GM19397 (cell line): ENCODE measurements around the gene GMDS.

ENCODE experiments used
- ATAC-seq: cut with Tn5 transposase; IDR thresholded peaks from one replicate; pipeline ENCODE4 v1.9.1; 2021; ENCODE audit warnings: mild to moderate bottlenecking, moderate library complexity; ENCODE audit not compliant: unreplicated experiment

GMDS gene

GRCh38 chr6:1612299-1612973, 633.0 kb downstream of the GMDS start:
- ATAC-seq, result no peak

GRCh38 chr6:1611572-1612298, 633.7 kb downstream of the GMDS start:
- no peak for ATAC-seq

- ATAC-seq, result no peak
These were observed 634.2 kb downstream of the GMDS start for GRCh38 chr6:1611322-1611571.

GRCh38 chr6:1610497-1611321, 634.7 kb downstream of the GMDS start:
- peak; percentile 7 for ATAC-seq

GRCh38 chr6:1609648-1610496, 635.5 kb downstream of the GMDS start, which contains the start of gene FOXC1:
Gene FOXC1, plus strand, starts transcription at chr6:1609915. Its CDS starts 531 bp downstream, at chr6:1610446.
- peak; percentile 65 for ATAC-seq

GRCh38 chr6:1609041-1609647, 636.3 kb downstream of the GMDS start:
- ATAC-seq, result no peak

- ATAC-seq, result no peak
These were observed 637.0 kb downstream of the GMDS start for GRCh38 chr6:1608222-1609040.

GRCh38 chr6:1607516-1608221, 637.7 kb downstream of the GMDS start:
- no peak for ATAC-seq

- no peak for ATAC-seq
These were observed 638.5 kb downstream of the GMDS start for GRCh38 chr6:1606780-1607515.

- no peak for ATAC-seq
These were observed 639.3 kb downstream of the GMDS start for GRCh38 chr6:1605893-1606779.

GRCh38 chr6:1605004-1605892, 640.2 kb downstream of the GMDS start:
- ATAC-seq, result no peak

GRCh38 chr6:1604158-1605003, 641.0 kb downstream of the GMDS start:
- ATAC-seq, result peak; percentile 74

- ATAC-seq, result no peak
These were observed 641.7 kb downstream of the GMDS start for GRCh38 chr6:1603708-1604107.

- ATAC-seq, result no peak
These were observed 643.2 kb downstream of the GMDS start for GRCh38 chr6:1602049-1602713.
